Trophoblast cell (in vitro differentiated cells and primary cell): ENCODE results near the gene SMIM28.

ENCODE experiments used
- DNase-seq, 2 donors: peaks; one replicate each; pipeline ENCODE4 v3.0.0-alpha.2; 2016
- H2AFZ ChIP-seq: 2 replicates; pipeline ENCODE4 v1.6.1; 2013; ENCODE audit warnings: low read length, moderate library complexity, mild to moderate bottlenecking; ENCODE audit not compliant: insufficient read depth, poor library complexity
- H2AK5ac ChIP-seq: 2 replicates; pipeline ENCODE4 v1.6.1; 2013; ENCODE audit warnings: mild to moderate bottlenecking, low read length
- H2BK120ac ChIP-seq: 2 replicates; pipeline ENCODE4 v1.6.1; 2013; ENCODE audit warnings: low read length, mild to moderate bottlenecking, moderate library complexity; ENCODE audit not compliant: insufficient read depth, poor library complexity
- H2BK12ac ChIP-seq: 2 replicates; pipeline ENCODE4 v1.6.1; 2013; ENCODE audit warnings: mild to moderate bottlenecking, low read length, moderate library complexity
- H2BK5ac ChIP-seq: 2 replicates; pipeline ENCODE4 v1.6.1; 2013; ENCODE audit warnings: low read length, low read depth, moderate library complexity, mild to moderate bottlenecking; ENCODE audit not compliant: poor library complexity
- H3K14ac ChIP-seq: 2 replicates; pipeline ENCODE4 v1.6.1; 2013; ENCODE audit warnings: mild to moderate bottlenecking, low read length
- H3K18ac ChIP-seq: 2 replicates; pipeline ENCODE4 v1.6.1; 2013; ENCODE audit warnings: mild to moderate bottlenecking, low read length
- H3K23ac ChIP-seq: 2 replicates; pipeline ENCODE4 v1.6.1; 2013; ENCODE audit warnings: low read length
- H3K27ac ChIP-seq: 2 replicates; pipeline ENCODE4 v1.5.1; 2013; ENCODE audit warnings: low read depth, mild to moderate bottlenecking, inconsistent platforms, low read length, moderate library complexity
- H3K27me3 ChIP-seq: 2 replicates; pipeline ENCODE4 v1.6.1; 2013; ENCODE audit warnings: inconsistent platforms, mild to moderate bottlenecking, low read length, moderate library complexity; ENCODE audit not compliant: insufficient read depth
- H3K36me3 ChIP-seq, 2 experiments: 1 replicate in 1 of 2; 2 replicates in 1 of 2; pipeline ENCODE4 v1.6.1; 2013; ENCODE audit warnings: low read length in 2 of 2, mild to moderate bottlenecking in 2 of 2, moderate library complexity in 1 of 2; ENCODE audit not compliant: insufficient read depth in 2 of 2, control insufficient read depth in 1 of 2
- H3K4ac ChIP-seq: 2 replicates; pipeline ENCODE4 v1.6.1; 2013; ENCODE audit warnings: low read depth, mild to moderate bottlenecking, low read length, moderate library complexity
- H3K4me1 ChIP-seq, 2 experiments: 1 replicate in 1 of 2; 2 replicates in 1 of 2; pipeline ENCODE4 v1.6.1; 2013; ENCODE audit warnings: low read length in 2 of 2, mild to moderate bottlenecking in 2 of 2, moderate library complexity in 1 of 2; ENCODE audit not compliant: insufficient read depth in 2 of 2, control insufficient read depth in 1 of 2
- H3K4me2 ChIP-seq: 2 replicates; pipeline ENCODE4 v1.6.1; 2013; ENCODE audit warnings: inconsistent platforms, mild to moderate bottlenecking, low read length, moderate library complexity
- H3K4me3 ChIP-seq: 2 replicates; pipeline ENCODE4 v1.5.1; 2013; ENCODE audit warnings: mild to moderate bottlenecking, low read depth, low read length, inconsistent platforms
- H3K79me1 ChIP-seq: one replicate; pipeline ENCODE4 v1.6.1; 2013; ENCODE audit warnings: low read length
- H3K79me2 ChIP-seq: 2 replicates; pipeline ENCODE4 v1.6.1; 2013; ENCODE audit warnings: low read length, mild to moderate bottlenecking; ENCODE audit not compliant: control insufficient read depth, insufficient read depth, poor library complexity
- H3K9ac ChIP-seq: 2 replicates; pipeline ENCODE4 v1.6.1; 2013; ENCODE audit warnings: mild to moderate bottlenecking, low read length
- H3K9me3 ChIP-seq: 2 replicates; pipeline ENCODE4 v1.6.1; 2013; ENCODE audit warnings: low read depth, mild to moderate bottlenecking, control low read depth, inconsistent platforms, low read length; ENCODE audit not compliant: insufficient read depth
- H4K12ac ChIP-seq: 2 replicates; pipeline ENCODE4 v1.6.1; 2013; ENCODE audit warnings: low read depth, mild to moderate bottlenecking, low read length, moderate library complexity
- H4K8ac ChIP-seq: 2 replicates; pipeline ENCODE4 v1.6.1; 2013; ENCODE audit warnings: low read depth, mild to moderate bottlenecking, low read length, moderate library complexity
- H4K91ac ChIP-seq: one replicate; pipeline ENCODE4 v1.6.1; 2013; ENCODE audit warnings: low read depth, mild to moderate bottlenecking, low read length, moderate library complexity
- WGBS: extraction: QIAGEN DNeasy Blood & Tissue Kit; methylation state at CpG from one replicate; pipeline ENCODE4 v1.1.7; 2013; ENCODE audit warnings: missing lambda C conversion rate; ENCODE audit not compliant: insufficient read length, insufficient coverage; ENCODE audit errors: extremely low coverage; 5-methylcytosine and 5-hydroxymethylcytosine counted together

The SMIM28 gene

GRCh38 chr6:138415125-138415524, 37.4 kb downstream of the SMIM28 start:
- no peaks in the 10 kb centered on the region for H3K79me2 ChIP-seq
- no peaks in the 10 kb centered on the region for H3K4me1 ChIP-seq
- no peaks in the 10 kb centered on the region for H3K79me1 ChIP-seq
- no peak overlapping the region for H2AK5ac ChIP-seq
- no peak overlapping the region for H3K23ac ChIP-seq
- H3K18ac ChIP-seq, result no peak overlapping the region
- H3K4ac ChIP-seq, result no peak overlapping the region
- no peak for DNase-seq
- H3K4me3 ChIP-seq, result no peak overlapping the region
- H2BK5ac ChIP-seq, result no peak overlapping the region
- no peak overlapping the region for H3K9ac ChIP-seq
- WGBS, result no CpG with 5 or more reads among the region's 5 CpGs
- H3K9me3 ChIP-seq, result peaks cover 4% of the 10 kb centered on the region
- no peak overlapping the region for H2BK120ac ChIP-seq
- peaks cover 20 to 37% of the 10 kb centered on the region in 2 experiments for H3K36me3 ChIP-seq
- H4K12ac ChIP-seq, result no peak overlapping the region
- no peak overlapping the region for H4K91ac ChIP-seq
- H3K4me2 ChIP-seq, result no peak overlapping the region
- H2BK12ac ChIP-seq, result no peak overlapping the region
- H3K14ac ChIP-seq, result no peak overlapping the region
- H3K27ac ChIP-seq, result no peak overlapping the region
- no peak overlapping the region for H2AFZ ChIP-seq
- no peaks in the 10 kb centered on the region for H3K27me3 ChIP-seq
- H4K8ac ChIP-seq, result no peak overlapping the region

GRCh38 chr6:138416206-138416605, 38.5 kb downstream of the SMIM28 start:
- WGBS, result no CpG with 5 or more reads among the region's 4 CpGs
- no peak overlapping the region for H2AFZ ChIP-seq
- no peak overlapping the region for H3K18ac ChIP-seq
- no peak overlapping the region for H2AK5ac ChIP-seq
- H3K4me2 ChIP-seq, result no peak overlapping the region
- H3K36me3 ChIP-seq, result peaks cover 25 to 41% of the 10 kb centered on the region in 2 experiments
- H3K4ac ChIP-seq, result no peak overlapping the region
- no peak overlapping the region for H4K91ac ChIP-seq
- H3K4me1 ChIP-seq, result no peaks in the 10 kb centered on the region
- peak; percentile 92 to 96 for DNase-seq
- no peak overlapping the region for H2BK12ac ChIP-seq
- no peak overlapping the region for H2BK5ac ChIP-seq
- no peak overlapping the region for H2BK120ac ChIP-seq
- no peak overlapping the region for H3K4me3 ChIP-seq
- no peaks in the 10 kb centered on the region for H3K79me1 ChIP-seq
- H3K14ac ChIP-seq, result no peak overlapping the region
- no peak overlapping the region for H4K8ac ChIP-seq
- H3K27me3 ChIP-seq, result no peaks in the 10 kb centered on the region
- no peaks in the 10 kb centered on the region for H3K79me2 ChIP-seq
- H3K9me3 ChIP-seq, result peaks cover 4% of the 10 kb centered on the region
- H3K27ac ChIP-seq, result no peak overlapping the region
- no peak overlapping the region for H3K9ac ChIP-seq
- no peak overlapping the region for H3K23ac ChIP-seq
- no peak overlapping the region for H4K12ac ChIP-seq

GRCh38 chr6:138417493-138418117, 39.9 kb downstream of the SMIM28 start:
- H2AK5ac ChIP-seq, result no peak overlapping the region
- H3K14ac ChIP-seq, result no peak overlapping the region
- no peak overlapping the region for H4K91ac ChIP-seq
- no peak overlapping the region for H2BK120ac ChIP-seq
- no peak overlapping the region for H4K12ac ChIP-seq
- no peak overlapping the region for H3K27ac ChIP-seq
- no peak overlapping the region for H4K8ac ChIP-seq
- DNase-seq, result no peak
- no peak overlapping the region for H3K18ac ChIP-seq
- H3K4me2 ChIP-seq, result no peak overlapping the region
- peaks cover 2% of the 10 kb centered on the region for H3K9me3 ChIP-seq
- H3K9ac ChIP-seq, result no peak overlapping the region
- no peak overlapping the region for H2BK5ac ChIP-seq
- no peak overlapping the region for H3K4ac ChIP-seq
- no peak overlapping the region for H3K4me3 ChIP-seq
- no peaks in the 10 kb centered on the region for H3K79me2 ChIP-seq
- H3K27me3 ChIP-seq, result no peaks in the 10 kb centered on the region
- no peak overlapping the region for H2BK12ac ChIP-seq
- H3K36me3 ChIP-seq, result peaks cover 18 to 35% of the 10 kb centered on the region in 2 experiments
- no CpG with 5 or more reads among the region's 3 CpGs for WGBS
- no peak overlapping the region for H2AFZ ChIP-seq
- no peak overlapping the region for H3K23ac ChIP-seq
- no peaks in the 10 kb centered on the region for H3K79me1 ChIP-seq
- H3K4me1 ChIP-seq, result no peaks in the 10 kb centered on the region

- H3K14ac ChIP-seq, result no peak overlapping the region
- WGBS, result no CpG with 5 or more reads among the region's 3 CpGs
- no peak overlapping the region for H3K4me2 ChIP-seq
- no peak overlapping the region for H3K4ac ChIP-seq
- H2AFZ ChIP-seq, result no peak overlapping the region
- no peak for DNase-seq
- H3K79me1 ChIP-seq, result no peaks in the 10 kb centered on the region
- no peak overlapping the region for H3K23ac ChIP-seq
- H3K9me3 ChIP-seq, result peaks cover 2% of the 10 kb centered on the region
- H4K91ac ChIP-seq, result no peak overlapping the region
- no peak overlapping the region for H2BK12ac ChIP-seq
- no peak overlapping the region for H4K8ac ChIP-seq
- no peak overlapping the region for H4K12ac ChIP-seq
- no peaks in the 10 kb centered on the region for H3K27me3 ChIP-seq
- no peak overlapping the region for H3K27ac ChIP-seq
- H3K79me2 ChIP-seq, result no peaks in the 10 kb centered on the region
- no peak overlapping the region for H3K9ac ChIP-seq
- peaks cover 17 to 34% of the 10 kb centered on the region in 2 experiments for H3K36me3 ChIP-seq
- H2AK5ac ChIP-seq, result no peak overlapping the region
- no peak overlapping the region for H2BK120ac ChIP-seq
- no peaks in the 10 kb centered on the region for H3K4me1 ChIP-seq
- H2BK5ac ChIP-seq, result no peak overlapping the region
- H3K18ac ChIP-seq, result no peak overlapping the region
- H3K4me3 ChIP-seq, result no peak overlapping the region
These were observed 40.5 kb downstream of the SMIM28 start for GRCh38 chr6:138418118-138418742.
